ENCODE data around the gene KIF5C.

- TF ChIP-seq CTCF (IDR thresholded peaks at IDR 0.05) (no peak), POLR2A (IDR thresholded peaks at IDR 0.05) (no peak)
These were observed 189.4 kb downstream of the KIF5C start for GRCh38 chr2:149064365-149064841.

Data from Peyer's patch (tissue), 4 donors.